Measurements from ENCODE around the gene MEGF10. TPM values are rescaled to one million over a fixed set of nuclear protein-coding genes. Genes with fewer than 3 reads are reported as not detected.

Gene MEGF10
- polyA plus RNA-seq, 1 experiment: not detected

DNA sequence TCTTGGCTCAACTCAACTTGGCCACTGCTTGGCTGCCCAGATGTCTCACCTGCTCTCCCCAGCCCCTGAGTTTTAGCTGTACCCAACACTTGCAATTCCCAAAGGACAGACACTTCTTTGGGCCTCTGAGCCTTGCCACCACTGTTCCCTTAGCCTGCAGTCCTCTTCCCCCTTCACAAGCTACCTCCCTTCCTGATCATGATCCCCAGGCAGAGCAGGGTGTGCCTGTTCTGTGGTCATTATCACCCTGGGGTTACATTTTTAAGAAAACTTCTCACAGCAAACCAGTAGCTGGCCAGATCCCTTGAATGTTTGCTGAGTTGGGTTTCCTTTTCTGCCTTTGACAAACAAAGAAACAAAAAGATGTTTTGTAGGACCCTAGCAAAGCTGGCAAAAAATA, 139.3 kb downstream of the MEGF10 start:
- CTCF ChIA-PET: interaction anchor here (1.5 kb wide), 1 partner anchor 11 kb away, joined by 3 read pairs; no protein-coding TSS in a partner anchor
- TF ChIP-seq, protein P1, sequence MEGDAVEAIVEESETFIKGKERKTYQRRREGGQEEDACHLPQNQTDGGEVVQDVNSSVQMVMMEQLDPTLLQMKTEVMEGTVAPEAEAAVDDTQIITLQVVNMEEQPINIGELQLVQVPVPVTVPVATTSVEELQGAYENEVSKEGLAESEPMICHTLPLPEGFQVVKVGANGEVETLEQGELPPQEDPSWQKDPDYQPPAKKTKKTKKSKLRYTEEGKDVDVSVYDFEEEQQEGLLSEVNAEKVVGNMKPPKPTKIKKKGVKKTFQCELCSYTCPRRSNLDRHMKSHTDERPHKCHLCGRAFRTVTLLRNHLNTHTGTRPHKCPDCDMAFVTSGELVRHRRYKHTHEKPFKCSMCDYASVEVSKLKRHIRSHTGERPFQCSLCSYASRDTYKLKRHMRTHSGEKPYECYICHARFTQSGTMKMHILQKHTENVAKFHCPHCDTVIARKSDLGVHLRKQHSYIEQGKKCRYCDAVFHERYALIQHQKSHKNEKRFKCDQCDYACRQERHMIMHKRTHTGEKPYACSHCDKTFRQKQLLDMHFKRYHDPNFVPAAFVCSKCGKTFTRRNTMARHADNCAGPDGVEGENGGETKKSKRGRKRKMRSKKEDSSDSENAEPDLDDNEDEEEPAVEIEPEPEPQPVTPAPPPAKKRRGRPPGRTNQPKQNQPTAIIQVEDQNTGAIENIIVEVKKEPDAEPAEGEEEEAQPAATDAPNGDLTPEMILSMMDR (IDR thresholded peaks at IDR 0.05; ENCODE audit: insufficient read depth, low read depth, low read length): no peak
- no peaks in the 10 kb centered on the region for H3K36me3 ChIP-seq (ENCODE audit: control insufficient read depth, insufficient read depth, low read length)
- peaks cover 2% of the 10 kb centered on the region; the same call in 1 of the 2 replicates for H3K27me3 ChIP-seq (ENCODE audit: control insufficient read depth, insufficient read depth, low read length)
- POLR2A ChIA-PET: no interaction called here
- no peak overlapping the region for H3K4me3 ChIP-seq (ENCODE audit: low read depth, low read length)
- DNase-seq (ENCODE audit: low read depth): no peak

DNA sequence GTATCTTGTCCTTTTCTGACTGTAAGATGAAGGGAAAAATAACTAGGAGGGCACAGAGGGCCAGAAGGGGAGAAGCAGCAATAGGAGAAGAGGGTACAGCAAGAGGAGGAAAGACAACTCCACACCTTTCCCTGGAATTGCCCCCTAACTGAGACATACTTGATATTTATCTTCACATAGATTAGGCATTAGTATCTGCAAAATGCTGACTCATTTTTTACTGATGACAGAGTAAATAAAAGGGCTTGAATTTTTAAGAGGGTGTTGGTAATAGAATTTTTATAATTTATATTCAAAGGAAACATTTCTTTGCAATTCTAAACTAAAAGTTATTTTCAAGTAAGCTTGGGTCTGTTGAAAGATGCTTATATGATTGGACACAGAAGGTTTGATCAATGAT, 140.0 kb downstream of the MEGF10 start:
- POLR2A ChIA-PET: no interaction called here
- DNase-seq (ENCODE audit: low read depth): no peak
- CTCF ChIA-PET: interaction anchor here (1.5 kb wide), 1 partner anchor 10 kb away, joined by 3 read pairs; no protein-coding TSS in a partner anchor
- H3K4me3 ChIP-seq (ENCODE audit: low read depth, low read length): no peak overlapping the region
- peaks cover 2% of the 10 kb centered on the region; the same call in 1 of the 2 replicates for H3K27me3 ChIP-seq (ENCODE audit: control insufficient read depth, insufficient read depth, low read length)
- no peaks in the 10 kb centered on the region for H3K36me3 ChIP-seq (ENCODE audit: control insufficient read depth, insufficient read depth, low read length)
- TF ChIP-seq, protein P1 (IDR thresholded peaks at IDR 0.05; ENCODE audit: insufficient read depth, low read depth, low read length): no peak

DNA sequence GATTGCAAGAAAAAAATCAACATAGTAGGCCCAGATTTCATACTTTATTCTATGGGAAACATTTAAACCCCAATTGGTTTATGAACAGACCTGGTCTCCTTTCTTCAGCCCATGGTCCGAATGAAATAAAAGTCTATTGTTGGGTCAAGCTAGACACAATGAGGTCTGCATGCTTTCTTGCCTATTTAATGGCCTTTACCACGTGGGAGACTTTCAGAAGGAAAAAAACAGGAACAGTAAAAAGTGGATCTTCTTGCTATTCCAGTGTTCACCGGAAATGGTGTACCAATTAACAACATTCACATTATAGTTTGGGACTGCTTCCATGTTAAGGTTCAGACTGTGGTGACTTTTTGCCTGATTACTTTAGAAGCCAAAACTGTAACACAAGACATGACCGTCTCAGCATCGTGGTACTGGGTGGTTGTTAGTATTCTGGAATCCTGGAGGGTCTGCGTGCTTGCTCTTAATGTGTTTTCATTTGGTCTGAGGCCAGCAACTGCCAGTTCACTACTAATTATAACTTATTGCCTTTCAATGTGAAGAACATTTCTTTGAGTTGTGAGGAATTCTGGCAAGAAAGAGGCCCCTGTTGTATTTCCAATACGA, 141.5 kb downstream of the MEGF10 start:
- no peaks in the 10 kb centered on the region for H3K36me3 ChIP-seq (ENCODE audit: control insufficient read depth, insufficient read depth, low read length)
- H3K27me3 ChIP-seq (ENCODE audit: control insufficient read depth, insufficient read depth, low read length): peaks cover 2% of the 10 kb centered on the region; the same call in 1 of the 2 replicates
- TF ChIP-seq, protein P1 (IDR thresholded peaks at IDR 0.05; ENCODE audit: insufficient read depth, low read depth, low read length): no peak
- no peak overlapping the region for H3K4me3 ChIP-seq (ENCODE audit: low read depth, low read length)
- POLR2A ChIA-PET: no interaction called here
- CTCF ChIA-PET: no interaction called here
- no peak for DNase-seq (ENCODE audit: low read depth)

DNA sequence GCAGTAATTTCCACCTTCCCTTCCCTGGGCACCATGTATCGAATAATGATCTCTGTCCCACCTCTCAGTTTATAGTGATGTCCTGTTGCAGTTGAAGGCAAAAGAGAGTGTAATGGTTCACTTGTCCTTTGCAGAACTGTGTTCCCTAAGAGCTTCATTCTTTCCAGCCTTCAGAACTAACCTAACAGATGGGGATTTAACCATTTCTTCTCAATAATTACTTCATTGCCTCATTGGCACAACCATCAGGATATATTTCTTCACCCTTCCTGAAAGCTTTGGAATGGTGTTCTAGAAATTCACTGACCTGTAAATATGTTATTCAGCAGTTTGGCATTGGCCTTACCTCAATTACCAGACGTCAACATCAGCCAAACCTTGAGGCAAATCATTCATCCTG, 142.9 kb downstream of the MEGF10 start:
- ChIA-PET POLR2A (no interaction called here), CTCF (no interaction called here)
- Histone ChIP-seq H3K4me3 (ENCODE audit: low read depth, low read length) (no peak overlapping the region), H3K27me3 (ENCODE audit: control insufficient read depth, insufficient read depth, low read length) (peaks cover 2% of the 10 kb centered on the region; the same call in 1 of the 2 replicates), H3K36me3 (ENCODE audit: control insufficient read depth, insufficient read depth, low read length) (no peaks in the 10 kb centered on the region)
- TF ChIP-seq, protein P1 (IDR thresholded peaks at IDR 0.05; ENCODE audit: insufficient read depth, low read depth, low read length): no peak
- no peak for DNase-seq (ENCODE audit: low read depth)

DNA sequence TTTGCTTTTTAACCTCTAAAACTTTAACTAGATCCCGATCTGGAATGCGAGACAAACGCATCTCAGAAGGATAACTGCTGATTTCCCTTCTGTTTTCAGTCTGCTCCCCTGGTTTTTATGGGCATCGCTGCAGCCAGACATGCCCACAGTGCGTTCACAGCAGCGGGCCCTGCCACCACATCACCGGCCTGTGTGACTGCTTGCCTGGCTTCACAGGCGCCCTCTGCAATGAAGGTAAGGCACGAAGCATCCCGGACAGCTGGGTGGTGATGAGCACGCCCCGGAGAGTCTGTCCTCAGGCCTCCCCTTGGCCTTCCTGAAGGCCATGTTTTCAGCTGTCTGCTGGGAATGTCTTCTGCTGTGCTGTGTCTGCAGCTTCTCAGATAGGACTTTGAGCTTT, 144.0 kb downstream of the MEGF10 start:
- no peaks in the 10 kb centered on the region for H3K36me3 ChIP-seq (ENCODE audit: control insufficient read depth, insufficient read depth, low read length)
- ChIA-PET CTCF (no interaction called here), POLR2A (no interaction called here)
- DNase-seq (ENCODE audit: low read depth): no peak
- no peak overlapping the region for H3K4me3 ChIP-seq (ENCODE audit: low read depth, low read length)
- TF ChIP-seq, protein P1 (IDR thresholded peaks at IDR 0.05; ENCODE audit: insufficient read depth, low read depth, low read length): no peak
- H3K27me3 ChIP-seq (ENCODE audit: control insufficient read depth, insufficient read depth, low read length): peaks cover 2% of the 10 kb centered on the region; the same call in 1 of the 2 replicates

All from BJ (cell line).